ENCODE measurements around the gene ZMYM5.

DNA sequence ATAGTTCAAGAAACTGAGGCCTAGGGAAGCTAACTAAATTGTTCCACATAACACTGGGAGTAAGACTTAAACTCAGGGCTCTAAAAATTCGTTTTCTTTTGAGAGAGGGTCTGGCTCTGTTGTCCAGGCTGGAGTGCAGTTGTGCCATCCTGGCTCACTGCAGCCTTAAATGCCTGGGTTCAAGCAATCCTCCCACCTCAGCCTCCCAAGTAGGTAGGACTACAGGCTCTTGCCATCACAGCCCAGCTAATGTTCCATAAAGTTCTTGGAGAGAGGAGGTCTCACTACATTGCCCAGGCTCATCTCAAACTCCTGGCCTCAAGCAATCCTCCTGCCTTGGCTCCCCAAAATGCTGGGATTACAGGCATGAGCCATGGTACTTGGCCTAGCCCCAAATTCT, 10.7 kb downstream of the ZMYM5 start:
- TF ChIP-seq, protein P1, sequence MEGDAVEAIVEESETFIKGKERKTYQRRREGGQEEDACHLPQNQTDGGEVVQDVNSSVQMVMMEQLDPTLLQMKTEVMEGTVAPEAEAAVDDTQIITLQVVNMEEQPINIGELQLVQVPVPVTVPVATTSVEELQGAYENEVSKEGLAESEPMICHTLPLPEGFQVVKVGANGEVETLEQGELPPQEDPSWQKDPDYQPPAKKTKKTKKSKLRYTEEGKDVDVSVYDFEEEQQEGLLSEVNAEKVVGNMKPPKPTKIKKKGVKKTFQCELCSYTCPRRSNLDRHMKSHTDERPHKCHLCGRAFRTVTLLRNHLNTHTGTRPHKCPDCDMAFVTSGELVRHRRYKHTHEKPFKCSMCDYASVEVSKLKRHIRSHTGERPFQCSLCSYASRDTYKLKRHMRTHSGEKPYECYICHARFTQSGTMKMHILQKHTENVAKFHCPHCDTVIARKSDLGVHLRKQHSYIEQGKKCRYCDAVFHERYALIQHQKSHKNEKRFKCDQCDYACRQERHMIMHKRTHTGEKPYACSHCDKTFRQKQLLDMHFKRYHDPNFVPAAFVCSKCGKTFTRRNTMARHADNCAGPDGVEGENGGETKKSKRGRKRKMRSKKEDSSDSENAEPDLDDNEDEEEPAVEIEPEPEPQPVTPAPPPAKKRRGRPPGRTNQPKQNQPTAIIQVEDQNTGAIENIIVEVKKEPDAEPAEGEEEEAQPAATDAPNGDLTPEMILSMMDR (IDR thresholded peaks at IDR 0.05; ENCODE audit: low read depth, low read length), result no peak
- TF ChIP-seq POLR2A (IDR thresholded peaks at IDR 0.05; ENCODE audit: extremely low read depth, insufficient read length), result no peak
- TF ChIP-seq MYC (IDR thresholded peaks at IDR 0.05; ENCODE audit: low read depth, low read length), result no peak
- TF ChIP-seq, protein P2, sequence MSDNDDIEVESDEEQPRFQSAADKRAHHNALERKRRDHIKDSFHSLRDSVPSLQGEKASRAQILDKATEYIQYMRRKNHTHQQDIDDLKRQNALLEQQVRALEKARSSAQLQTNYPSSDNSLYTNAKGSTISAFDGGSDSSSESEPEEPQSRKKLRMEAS (IDR thresholded peaks at IDR 0.05; ENCODE audit: low read depth, low read length), result no peak

Data from NB4 (cell line).